NT2/D1 (cell line): ENCODE measurements around the gene VAV2.

ENCODE experiments used
- SUZ12 ChIP-seq: IDR thresholded peaks from 2 replicates; pipeline ENCODE4 v1.6.1; 2011; ENCODE audit not compliant: insufficient read length, insufficient read depth; ENCODE audit errors: extremely low read depth
- YY1 ChIP-seq: IDR thresholded peaks from 2 replicates; pipeline ENCODE4 v1.6.1; 2011; ENCODE audit not compliant: insufficient read length, insufficient read depth
- ZNF274 ChIP-seq: IDR thresholded peaks from 2 replicates; pipeline ENCODE4 v1.6.1; 2011; ENCODE audit warnings: mild to moderate bottlenecking, low read depth, low read length

GRCh38 chr9:133962341-133962740, 29.8 kb downstream of the VAV2 start:
- TF ChIP-seq SUZ12 (no peak), ZNF274 (no peak), YY1 (no peak)
